GM19240 (cell line): ENCODE data around the gene GALM.
"Not testable (repeated sequence)": the region's sequence is repeated elsewhere in the genome, so short reads cannot be mapped to it uniquely, and the experiment has no call there.

Experiments
- DNase-seq: peaks from one replicate; pipeline ENCODE4 v3.0.0; 2011; ENCODE audit warnings: low spot score; ENCODE audit not compliant: insufficient read length

The GALM gene

GRCh38 chr2:38708900-38709566 lies 43.1 kb downstream of the GALM start:
- no peak for DNase-seq

GRCh38 chr2:38709567-38710194 lies 43.8 kb downstream of the GALM start:
- no peak for DNase-seq

- DNase-seq: no peak
These were observed 45.6 kb downstream of the GALM start for GRCh38 chr2:38711558-38711957.

GRCh38 chr2:38712413-38712812 lies 46.5 kb downstream of the GALM start:
- DNase-seq: no peak

- DNase-seq: no peak
These were observed 47.0 kb downstream of the GALM start for GRCh38 chr2:38712871-38713270.

GRCh38 chr2:38713338-38713737 lies 47.4 kb downstream of the GALM start:
- no peak for DNase-seq

GRCh38 chr2:38714941-38715340 lies 49.0 kb downstream of the GALM start:
- not testable (repeated sequence) for DNase-seq

- DNase-seq: no peak
These were observed 50.3 kb downstream of the GALM start for GRCh38 chr2:38716185-38716584.

- DNase-seq: no peak
These were observed 52.7 kb downstream of the GALM start for GRCh38 chr2:38718601-38719000.

GRCh38 chr2:38719706-38720105 lies 53.8 kb downstream of the GALM start:
- no peak for DNase-seq

GRCh38 chr2:38720613-38721241 lies 54.8 kb downstream of the GALM start:
- DNase-seq: no peak

- no peak for DNase-seq
These were observed 56.6 kb downstream of the GALM start for GRCh38 chr2:38722271-38723061.

- DNase-seq: peak; percentile 12
These were observed 57.3 kb downstream of the GALM start for GRCh38 chr2:38723173-38723572.

GRCh38 chr2:38727661-38728060 lies 61.7 kb downstream of the GALM start:
- DNase-seq: no peak

GRCh38 chr2:38728694-38729093 lies 62.8 kb downstream of the GALM start:
- DNase-seq: no peak

GRCh38 chr2:38731090-38731489 lies 65.2 kb downstream of the GALM start:
- DNase-seq: no peak

- no peak for DNase-seq
These were observed 65.8 kb downstream of the GALM start for GRCh38 chr2:38731684-38732221.

GRCh38 chr2:38733300-38733971 lies 67.5 kb downstream of the GALM start:
- no peak for DNase-seq

- no peak for DNase-seq
These were observed 68.6 kb downstream of the GALM start for GRCh38 chr2:38734299-38735058.

GRCh38 chr2:38735999-38736320 lies 70.0 kb downstream of the GALM start:
- DNase-seq: no peak
